Psoas muscle (tissue), 8 donors: ENCODE results near the gene AKT2. TPM values are rescaled to one million over a fixed set of nuclear protein-coding genes. Genes with fewer than 3 reads are reported as not detected.

ENCODE experiments used
- ATAC-seq, 4 donors: fragments of 200-7000 bp; cut with Tn5 transposase; one replicate each; pipeline ENCODE4 v1.9.1; 2020; ENCODE audit warnings: moderate library complexity in 3 of 4, mild to moderate bottlenecking in 2 of 4
- DNase-seq, 2 donors: peaks; one replicate each; pipeline ENCODE4 v3.0.0-alpha.2; 2020
- H3K27ac ChIP-seq: fragments of 200-600 bp; one replicate; pipeline ENCODE4 v1.8.0; 2022
- H3K27me3 ChIP-seq, 3 donors: fragments of 200-600 bp in 1 of 3; one replicate each; pipeline versions ENCODE4 v1.6.1 to v1.8.0; 2013 to 2022; ENCODE audit warnings: low read length in 2 of 3, mild to moderate bottlenecking in 2 of 3, moderate library complexity in 1 of 3; ENCODE audit not compliant: insufficient read depth in 3 of 3
- H3K36me3 ChIP-seq, 2 donors: fragments of 200-600 bp in 1 of 2; one replicate each; pipeline versions ENCODE4 v1.6.1 to v1.8.0; 2013 to 2022; ENCODE audit warnings: low read depth in 1 of 2, mild to moderate bottlenecking in 1 of 2, moderate library complexity in 1 of 2; ENCODE audit not compliant: insufficient read depth in 1 of 2
- H3K4me1 ChIP-seq: fragments of 200-600 bp; one replicate; pipeline ENCODE4 v1.8.0; 2022
- H3K4me3 ChIP-seq: fragments of 200-600 bp; one replicate; pipeline ENCODE4 v1.8.0; 2022; ENCODE audit warnings: mild to moderate bottlenecking
- H3K9me3 ChIP-seq: fragments of 200-600 bp; one replicate; pipeline ENCODE4 v1.8.0; 2022
- CTCF ChIP-seq: fragments of 200-600 bp; IDR thresholded peaks from one replicate; pipeline ENCODE4 v1.8.0; 2022; ENCODE audit warnings: antibody characterized with exemption
- WGBS, 3 donors: extraction: QIAGEN DNeasy Blood & Tissue Kit; methylation state at CpG; one replicate each; pipeline versions ENCODE4 v1.1.6 to v1.1.7; 2013; 5-methylcytosine and 5-hydroxymethylcytosine counted together
- intact Hi-C, 2 donors: fragments of 100-400 bp; cut with DNase I; formaldehyde crosslinking; loops; one replicate each; pipeline versions ENCODE4 v1.11.0 to v1.14.2; 2022
- polyA plus RNA-seq, 3 donors: library from polyadenylated mRNA; stranded (reverse); fragments of 200-250 nt; gene quantifications; one replicate each; pipeline ENCODE4 v1.2.3, GENCODE V29; 2013
- total RNA-seq, 4 donors: library from RNA; stranded (reverse); fragmentation: NEBNext Ultra II Directional in 2 of 4; extraction: Animal tissue kit (Norgen Biotek cat#: 25700) in 2 of 4; gene quantifications; one replicate each; pipeline versions ENCODE4 v1.2.1 to v1.2.4, GENCODE V29; 2021 to 2023
- donor health status: healthy with polysubstance abuse.
- donor health status: DM: no; HTN: no; CAD: no; lungs with moderate emphysema.
- donor health status: Bipolar disorder and iron deficiency.
- donor health status: healthy.
- donor health status: DM: yes; HTN: yes; CAD: no.
- donor health status: DM: no; HTN: no; CAD: no.
- donor health status: DM: no; HTN: no; CAD: no.
- donor health status: DM: yes; HTN: yes; CAD: no.

Gene AKT2
- total and polyA plus RNA-seq, 7 donors: 81.8 to 194 (median 139) TPM

GRCh38 chr19:40273469-40274360, 11.4 kb downstream of the AKT2 start:
- ATAC-seq (peak in 3 of 4 donors; percentile 28 to 58 (median 51)), DNase-seq (peak in 1 of 2 donors; percentile 56)
- H3K27me3 ChIP-seq: no peaks in the 10 kb centered on the region
- H3K4me3 ChIP-seq: no peak overlapping the region
- TF ChIP-seq CTCF: no peak
- H3K36me3 ChIP-seq: peaks cover 0 to 7% of the 10 kb centered on the region in 2 donors
- peaks cover 63% of the 10 kb centered on the region for H3K4me1 ChIP-seq
- intact Hi-C loops: no loop called here
- peak overlapping the region; percentile 52 for H3K27ac ChIP-seq
- 25 to 47% (median 35%) methylated on average over 14 of the region's 14 CpGs for whole genome bisulfite sequencing, 3 donors
- H3K9me3 ChIP-seq: no peaks in the 10 kb centered on the region

GRCh38 chr19:40272261-40272660, 12.9 kb downstream of the AKT2 start:
- peaks cover 63% of the 10 kb centered on the region for H3K4me1 ChIP-seq
- DNase-seq: peak in 1 of 2 donors; percentile 13
- no peak for ATAC-seq
- no peaks in the 10 kb centered on the region for H3K27me3 ChIP-seq
- H3K9me3 ChIP-seq: no peaks in the 10 kb centered on the region
- TF ChIP-seq CTCF: no peak
- intact Hi-C loops: no loop called here
- WGBS, 3 donors: 89 to 92% (median 91%) methylated on average over 14 of the region's 14 CpGs
- peaks cover 0 to 7% of the 10 kb centered on the region in 2 donors for H3K36me3 ChIP-seq
- no peak overlapping the region for H3K4me3 ChIP-seq
- H3K27ac ChIP-seq: no peak overlapping the region

- no peaks in the 10 kb centered on the region for H3K9me3 ChIP-seq
- DNase-seq (peak in 1 of 2 donors; percentile 12), ATAC-seq (no peak)
- intact Hi-C loops: no loop called here
- no peak overlapping the region for H3K4me3 ChIP-seq
- 78 to 96% (median 85%) methylated on average over 4 of the region's 4 CpGs for WGBS, 3 donors
- H3K27me3 ChIP-seq: no peaks in the 10 kb centered on the region
- H3K4me1 ChIP-seq: peaks cover 63% of the 10 kb centered on the region
- H3K27ac ChIP-seq: no peak overlapping the region
- H3K36me3 ChIP-seq: peaks cover 0 to 7% of the 10 kb centered on the region in 2 donors
- TF ChIP-seq CTCF: no peak
Observed at GRCh38 chr19:40271706-40272105, 13.4 kb downstream of the AKT2 start.

GRCh38 chr19:40270362-40271089, 14.6 kb downstream of the AKT2 start:
- peaks cover 71% of the 10 kb centered on the region for H3K4me1 ChIP-seq
- peaks cover 0 to 7% of the 10 kb centered on the region in 2 donors for H3K36me3 ChIP-seq
- no peaks in the 10 kb centered on the region for H3K27me3 ChIP-seq
- intact Hi-C loops: no loop called here
- ATAC-seq: no peak
- 69 to 81% (median 71%) methylated on average over 12 of the region's 12 CpGs for WGBS, 3 donors
- no peak overlapping the region for H3K4me3 ChIP-seq
- no peaks in the 10 kb centered on the region for H3K9me3 ChIP-seq
- no peak overlapping the region for H3K27ac ChIP-seq
- no peak for DNase-seq
- no peak for TF ChIP-seq CTCF
